Hepatocyte (in vitro differentiated cells): ENCODE results near the gene RABGGTA. TPM values are rescaled to one million over a fixed set of nuclear protein-coding genes. Genes with fewer than 3 reads are reported as not detected.

Experiments
- DNase-seq: peaks from one replicate; pipeline ENCODE4 v3.0.0-alpha.2; 2016; ENCODE audit warnings: low spot score
- H2AFZ ChIP-seq: fragments of 200-600 bp; sonication (generic); 2 replicates; pipeline ENCODE4 v1.6.0; 2016; ENCODE audit warnings: antibody characterized with exemption, mild to moderate bottlenecking
- H3K27ac ChIP-seq: fragments of 200-600 bp; sonication (generic); 2 replicates; pipeline ENCODE4 v1.5.1; 2016; ENCODE audit warnings: mild to moderate bottlenecking
- H3K27me3 ChIP-seq: fragments of 200-600 bp; sonication (generic); 2 replicates; pipeline ENCODE4 v1.6.1; 2016
- H3K36me3 ChIP-seq: fragments of 200-600 bp; sonication (generic); replicated peaks from 2 replicates; pipeline ENCODE4 v1.5.1; 2016; ENCODE audit warnings: low read depth; ENCODE audit not compliant: insufficient read depth
- H3K4me1 ChIP-seq: fragments of 200-600 bp; sonication (generic); 2 replicates; pipeline ENCODE4 v1.5.1; 2016; ENCODE audit warnings: mild to moderate bottlenecking, moderate library complexity; ENCODE audit not compliant: insufficient read depth
- H3K4me2 ChIP-seq: fragments of 200-600 bp; sonication (generic); 2 replicates; pipeline ENCODE4 v1.6.0; 2016
- H3K4me3 ChIP-seq: fragments of 200-600 bp; sonication (generic); 2 replicates; pipeline ENCODE4 v1.5.1; 2016; ENCODE audit warnings: mild to moderate bottlenecking
- H3K79me2 ChIP-seq: fragments of 200-600 bp; sonication (generic); 2 replicates; pipeline ENCODE4 v1.6.0; 2017; ENCODE audit warnings: mild to moderate bottlenecking
- H3K9me2 ChIP-seq: fragments of 200-600 bp; sonication (generic); replicated peaks from 2 replicates; pipeline ENCODE4 v1.6.0; 2017; ENCODE audit warnings: mild to moderate bottlenecking; ENCODE audit not compliant: insufficient read depth
- H3K9me3 ChIP-seq: fragments of 200-600 bp; sonication (generic); 2 replicates; pipeline ENCODE4 v1.5.1; 2016; ENCODE audit warnings: low read depth, mild to moderate bottlenecking
- H4K20me1 ChIP-seq: fragments of 200-600 bp; sonication (generic); 2 replicates; pipeline ENCODE4 v1.6.0; 2016; ENCODE audit warnings: mild to moderate bottlenecking; ENCODE audit not compliant: insufficient read depth, poor library complexity, severe bottlenecking
- CTCF ChIP-seq: fragments of 200-600 bp; sonication (generic); IDR thresholded peaks from 2 replicates; pipeline ENCODE4 v1.5.1; 2016; ENCODE audit warnings: antibody characterized with exemption, mild to moderate bottlenecking; ENCODE audit not compliant: poor library complexity
- EZH2 ChIP-seq: fragments of 200-600 bp; sonication (generic); IDR thresholded peaks from 2 replicates; pipeline ENCODE4 v1.6.1; 2016; ENCODE audit warnings: antibody characterized with exemption, mild to moderate bottlenecking, borderline replicate concordance
- EZH2phosphoT487 ChIP-seq: fragments of 200-600 bp; sonication (generic); IDR thresholded peaks from one replicate; pipeline ENCODE4 v1.6.1; 2018; ENCODE audit warnings: antibody characterized with exemption, mild to moderate bottlenecking, low read depth, moderate library complexity; ENCODE audit not compliant: unreplicated experiment, severe bottlenecking
- WGBS: methylation state at CpG from one replicate; pipeline ENCODE4 v1.1.6; 2016; ENCODE audit warnings: low lambda C conversion rate; ENCODE audit errors: missing lambda C conversion rate; 5-methylcytosine and 5-hydroxymethylcytosine counted together
- polyA plus RNA-seq: library from polyadenylated mRNA; unstranded; fragments of >200 nt; fragmentation: Nextera tagmentation; extraction: Ambion mirVana; gene quantifications from 2 replicates; pipeline ENCODE4 v1.2.1, GENCODE V29; 2016
- total RNA-seq: library from RNA; depleted of rRNA; stranded (reverse); fragments of >200 nt; gene quantifications from 2 replicates; pipeline ENCODE4 v1.2.3, GENCODE V29; 2014

The RABGGTA gene
- total and polyA plus RNA-seq, 2 experiments from 2014 or later, result 18.2 to 36.0 TPM

GRCh38 chr14:24243336-24243836 is 28.0 kb downstream of the RABGGTA start:
- H2AFZ ChIP-seq, result peak overlapping the region; percentile 36
- peak overlapping the region; percentile 96 for H3K27ac ChIP-seq
- no peaks in the 10 kb centered on the region for H3K9me2 ChIP-seq
- 57% methylated on average over 10 of the region's 10 CpGs for WGBS
- H3K9me3 ChIP-seq, result no peaks in the 10 kb centered on the region
- H3K36me3 ChIP-seq, result no peaks in the 10 kb centered on the region
- H3K79me2 ChIP-seq, result peaks cover 25% of the 10 kb centered on the region
- no peaks in the 10 kb centered on the region for H3K27me3 ChIP-seq
- H3K4me1 ChIP-seq, result peaks cover 6% of the 10 kb centered on the region
- peak; percentile 63 for DNase-seq
- peak overlapping the region; percentile 56 for H3K4me3 ChIP-seq
- peak overlapping the region; percentile 75 for H3K4me2 ChIP-seq
- TF ChIP-seq EZH2phosphoT487 (no peak), EZH2 (no peak), CTCF (no peak)
- peaks cover 4% of the 10 kb centered on the region for H4K20me1 ChIP-seq

DNA sequence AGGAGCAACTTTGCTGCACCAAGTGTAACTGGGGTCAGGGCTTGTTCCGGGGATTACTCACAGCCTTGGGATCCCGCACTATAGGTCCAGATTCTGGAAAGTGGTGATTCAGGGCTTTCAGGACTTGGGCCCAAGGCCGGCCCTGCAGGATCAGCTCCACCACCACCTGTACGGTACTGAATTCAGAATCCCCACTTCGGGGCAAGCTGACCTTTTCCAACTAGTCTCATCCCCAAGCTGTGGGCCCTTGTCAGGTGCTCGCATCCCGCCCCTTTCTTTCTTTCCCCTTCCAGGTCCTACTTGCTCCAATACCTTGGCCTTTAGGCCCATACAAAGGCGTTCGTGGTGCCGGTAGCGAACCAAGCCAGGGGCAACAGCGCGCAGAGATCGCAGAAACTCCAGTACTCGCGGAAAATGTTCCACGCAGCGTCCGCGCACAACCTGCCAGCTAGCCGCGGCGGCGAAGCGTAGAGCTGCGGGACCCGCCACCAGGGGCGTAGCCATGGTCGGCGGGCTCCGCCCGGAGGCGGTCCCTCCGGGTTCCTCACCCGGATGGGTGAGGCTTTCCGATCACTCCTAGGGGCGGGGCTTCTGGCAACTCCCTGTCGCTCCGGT is 29.5 kb downstream of the RABGGTA start:
- peak; percentile 98 for DNase-seq
- Histone ChIP-seq H3K79me2 (peaks cover 25% of the 10 kb centered on the region), H3K36me3 (no peaks in the 10 kb centered on the region), H2AFZ (peak overlapping the region; percentile 37), H3K27me3 (no peaks in the 10 kb centered on the region), H3K4me2 (peak overlapping the region; percentile 75), H3K27ac (peak overlapping the region; percentile 96), H3K9me3 (no peaks in the 10 kb centered on the region), H3K4me1 (peaks cover 6% of the 10 kb centered on the region), H3K9me2 (no peaks in the 10 kb centered on the region), H3K4me3 (peak overlapping the region; percentile 44), H4K20me1 (peaks cover 4% of the 10 kb centered on the region)
- WGBS, result 2% methylated on average over 39 of the region's 39 CpGs
- TF ChIP-seq EZH2phosphoT487 (no peak), CTCF (peak; percentile 40)

DNA sequence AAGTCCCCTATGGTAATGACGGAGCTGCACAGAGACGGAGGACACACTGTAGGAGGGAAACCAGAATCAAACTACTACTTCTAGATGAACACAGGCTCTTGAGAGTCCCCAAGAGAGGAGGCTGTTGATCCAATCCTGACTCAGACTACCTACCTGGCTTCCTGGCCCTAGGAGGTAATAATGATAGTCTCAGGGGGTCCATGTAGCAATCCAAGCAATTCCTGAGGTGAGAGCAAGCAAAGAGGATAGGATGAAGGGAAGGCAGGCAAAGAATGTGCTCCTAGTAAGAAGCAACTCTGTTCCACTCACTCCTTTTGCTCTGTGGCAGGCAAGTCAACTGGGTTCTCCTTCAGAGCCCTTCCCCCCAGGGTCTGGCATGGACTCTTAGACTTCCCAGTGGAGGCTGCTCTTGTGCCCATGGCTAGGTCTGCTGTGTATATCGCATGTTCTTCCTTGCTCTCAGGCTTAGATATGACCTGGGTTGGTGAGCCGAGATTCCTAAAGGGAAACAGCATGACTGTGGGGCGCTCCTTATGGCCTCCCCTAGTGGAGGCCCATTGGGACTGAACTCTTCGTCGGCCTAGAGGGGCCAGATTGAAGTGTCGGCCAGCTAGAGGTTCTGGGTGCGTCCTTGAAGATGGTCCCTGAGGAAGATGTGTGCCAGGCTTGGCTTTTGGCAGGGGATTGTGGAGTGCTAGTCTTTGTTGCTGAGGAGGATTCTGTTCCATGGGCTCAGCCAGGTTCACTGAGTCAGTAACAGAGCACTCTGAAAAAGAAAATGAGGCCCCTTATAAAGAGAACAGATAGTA is 31.1 kb downstream of the RABGGTA start:
- H3K4me3 ChIP-seq, result no peak overlapping the region
- H2AFZ ChIP-seq, result no peak overlapping the region
- H3K9me2 ChIP-seq, result no peaks in the 10 kb centered on the region
- DNase-seq, result no peak
- peaks cover 32% of the 10 kb centered on the region for H3K79me2 ChIP-seq
- 96% methylated on average over 9 of the region's 9 CpGs for WGBS
- H3K36me3 ChIP-seq, result no peaks in the 10 kb centered on the region
- no peak overlapping the region for H3K4me2 ChIP-seq
- peaks cover 4% of the 10 kb centered on the region for H4K20me1 ChIP-seq
- TF ChIP-seq EZH2, result no peak
- no peak for TF ChIP-seq CTCF
- no peak for TF ChIP-seq EZH2phosphoT487
- peaks cover 6% of the 10 kb centered on the region for H3K4me1 ChIP-seq
- H3K27me3 ChIP-seq, result no peaks in the 10 kb centered on the region
- H3K9me3 ChIP-seq, result no peaks in the 10 kb centered on the region
- H3K27ac ChIP-seq, result no peak overlapping the region
